Measurements from ENCODE around the gene C1QB. TPM values are rescaled to one million over a fixed set of nuclear protein-coding genes. Genes with fewer than 3 reads are reported as not detected.
A peak's percentile ranks its signal among the peaks of the same experiment; 100 is the strongest.

The C1QB gene
- total and polyA plus RNA-seq, 2 experiments from 2014 or later: not detected

DNA sequence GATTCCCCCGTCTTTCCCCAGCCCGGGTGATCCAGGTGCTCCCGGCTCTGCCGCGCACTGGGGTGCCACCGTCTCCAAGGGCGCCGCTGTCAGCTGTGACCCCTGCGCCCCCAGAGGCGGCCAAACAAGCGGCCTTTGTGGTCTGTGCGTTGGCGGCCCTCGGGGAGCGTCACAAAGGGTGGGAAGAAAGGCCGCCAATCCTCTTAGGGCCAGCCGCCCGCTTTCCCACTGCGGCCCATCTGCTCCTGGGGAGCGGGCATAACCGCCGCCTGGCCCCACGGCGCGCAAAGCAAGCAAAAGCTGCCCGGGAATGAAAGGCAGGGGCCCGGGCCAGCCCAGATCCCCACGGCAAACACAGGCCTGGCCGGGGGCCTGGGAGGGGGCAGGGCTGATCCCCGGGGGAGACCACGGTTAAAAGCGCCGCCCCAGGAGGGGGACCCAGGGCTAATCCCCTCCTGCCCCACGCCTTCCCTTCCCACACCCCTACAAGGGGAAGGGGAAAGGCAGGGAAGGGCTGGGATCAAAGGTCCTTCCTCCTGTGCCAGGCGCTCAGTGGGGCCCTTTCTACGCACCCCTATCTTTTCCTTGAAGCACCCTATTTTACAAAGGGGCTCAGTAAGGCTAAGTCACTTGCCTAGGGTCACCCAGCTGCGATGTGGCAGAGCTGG lies 24.0 kb downstream of the C1QB start:
- peaks cover 9% of the 10 kb centered on the region for H3K4me1 ChIP-seq (ENCODE audit: insufficient read depth)
- TF ChIP-seq EZH2phosphoT487 (IDR thresholded peaks at IDR 0.05; ENCODE audit: unreplicated experiment): no peak
- no peak for TF ChIP-seq STAT1 (IDR thresholded peaks at IDR 0.05; ENCODE audit: unreplicated experiment)
- no peak for TF ChIP-seq JUNB (IDR thresholded peaks at IDR 0.05; ENCODE audit: unreplicated experiment)
- TF ChIP-seq NANOG (IDR thresholded peaks at IDR 0.05; ENCODE audit: borderline replicate concordance): no peak
- TF ChIP-seq CREB1 (CRISPR knock-in tag; IDR thresholded peaks at IDR 0.05; ENCODE audit: low read depth): no peak
- TF ChIP-seq ZNF114 (CRISPR knock-in tag; IDR thresholded peaks at IDR 0.05): no peak
- TF ChIP-seq EZH2 (IDR thresholded peaks at IDR 0.05; ENCODE audit: low read depth, unreplicated experiment): no peak
- no peak for TF ChIP-seq ZNF331 (CRISPR knock-in tag; IDR thresholded peaks at IDR 0.05; ENCODE audit: low read depth)
- no peak for TF ChIP-seq ETS1 (IDR thresholded peaks at IDR 0.05)
- TF ChIP-seq, protein P1, sequence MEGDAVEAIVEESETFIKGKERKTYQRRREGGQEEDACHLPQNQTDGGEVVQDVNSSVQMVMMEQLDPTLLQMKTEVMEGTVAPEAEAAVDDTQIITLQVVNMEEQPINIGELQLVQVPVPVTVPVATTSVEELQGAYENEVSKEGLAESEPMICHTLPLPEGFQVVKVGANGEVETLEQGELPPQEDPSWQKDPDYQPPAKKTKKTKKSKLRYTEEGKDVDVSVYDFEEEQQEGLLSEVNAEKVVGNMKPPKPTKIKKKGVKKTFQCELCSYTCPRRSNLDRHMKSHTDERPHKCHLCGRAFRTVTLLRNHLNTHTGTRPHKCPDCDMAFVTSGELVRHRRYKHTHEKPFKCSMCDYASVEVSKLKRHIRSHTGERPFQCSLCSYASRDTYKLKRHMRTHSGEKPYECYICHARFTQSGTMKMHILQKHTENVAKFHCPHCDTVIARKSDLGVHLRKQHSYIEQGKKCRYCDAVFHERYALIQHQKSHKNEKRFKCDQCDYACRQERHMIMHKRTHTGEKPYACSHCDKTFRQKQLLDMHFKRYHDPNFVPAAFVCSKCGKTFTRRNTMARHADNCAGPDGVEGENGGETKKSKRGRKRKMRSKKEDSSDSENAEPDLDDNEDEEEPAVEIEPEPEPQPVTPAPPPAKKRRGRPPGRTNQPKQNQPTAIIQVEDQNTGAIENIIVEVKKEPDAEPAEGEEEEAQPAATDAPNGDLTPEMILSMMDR (conservative IDR thresholded peaks at IDR 0.05; ENCODE audit: low read depth in 2 of 2): no peak
- TF ChIP-seq ZNF462 (CRISPR knock-in tag; IDR thresholded peaks at IDR 0.05): no peak
- TF ChIP-seq POLR2AphosphoS5 (IDR thresholded peaks at IDR 0.05; ENCODE audit: low read depth): no peak
- TF ChIP-seq, protein P2, sequence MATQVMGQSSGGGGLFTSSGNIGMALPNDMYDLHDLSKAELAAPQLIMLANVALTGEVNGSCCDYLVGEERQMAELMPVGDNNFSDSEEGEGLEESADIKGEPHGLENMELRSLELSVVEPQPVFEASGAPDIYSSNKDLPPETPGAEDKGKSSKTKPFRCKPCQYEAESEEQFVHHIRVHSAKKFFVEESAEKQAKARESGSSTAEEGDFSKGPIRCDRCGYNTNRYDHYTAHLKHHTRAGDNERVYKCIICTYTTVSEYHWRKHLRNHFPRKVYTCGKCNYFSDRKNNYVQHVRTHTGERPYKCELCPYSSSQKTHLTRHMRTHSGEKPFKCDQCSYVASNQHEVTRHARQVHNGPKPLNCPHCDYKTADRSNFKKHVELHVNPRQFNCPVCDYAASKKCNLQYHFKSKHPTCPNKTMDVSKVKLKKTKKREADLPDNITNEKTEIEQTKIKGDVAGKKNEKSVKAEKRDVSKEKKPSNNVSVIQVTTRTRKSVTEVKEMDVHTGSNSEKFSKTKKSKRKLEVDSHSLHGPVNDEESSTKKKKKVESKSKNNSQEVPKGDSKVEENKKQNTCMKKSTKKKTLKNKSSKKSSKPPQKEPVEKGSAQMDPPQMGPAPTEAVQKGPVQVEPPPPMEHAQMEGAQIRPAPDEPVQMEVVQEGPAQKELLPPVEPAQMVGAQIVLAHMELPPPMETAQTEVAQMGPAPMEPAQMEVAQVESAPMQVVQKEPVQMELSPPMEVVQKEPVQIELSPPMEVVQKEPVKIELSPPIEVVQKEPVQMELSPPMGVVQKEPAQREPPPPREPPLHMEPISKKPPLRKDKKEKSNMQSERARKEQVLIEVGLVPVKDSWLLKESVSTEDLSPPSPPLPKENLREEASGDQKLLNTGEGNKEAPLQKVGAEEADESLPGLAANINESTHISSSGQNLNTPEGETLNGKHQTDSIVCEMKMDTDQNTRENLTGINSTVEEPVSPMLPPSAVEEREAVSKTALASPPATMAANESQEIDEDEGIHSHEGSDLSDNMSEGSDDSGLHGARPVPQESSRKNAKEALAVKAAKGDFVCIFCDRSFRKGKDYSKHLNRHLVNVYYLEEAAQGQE (IDR thresholded peaks at IDR 0.05; ENCODE audit: unreplicated experiment): no peak
- H3K36me3 ChIP-seq (ENCODE audit: insufficient read depth): no peaks in the 10 kb centered on the region
- peak overlapping the region; percentile 90 for H2AFZ ChIP-seq
- H3K79me2 ChIP-seq (replicated peaks; ENCODE audit: insufficient read depth): no peaks in the 10 kb centered on the region
- no peak overlapping the region for H3K4me3 ChIP-seq
- no peak overlapping the region for H3K4me3 Mint-ChIP-seq
- H3K27me3 Mint-ChIP-seq (ENCODE audit: insufficient read depth, low read depth, poor library complexity): peaks cover 2% of the 10 kb centered on the region
- H3K9me2 ChIP-seq (ENCODE audit: insufficient read depth): no peaks in the 10 kb centered on the region
- peak; percentile 37 for DNase-seq (ENCODE audit: low spot score)
- no peak overlapping the region for H3K4me2 ChIP-seq
- H3K27ac Mint-ChIP-seq: no peak overlapping the region
- H3K4me1 Mint-ChIP-seq: peaks cover 12% of the 10 kb centered on the region
- H3F3A ChIP-seq (replicated peaks; ENCODE audit: low read depth): peaks cover 9% of the 10 kb centered on the region
- no peaks in the 10 kb centered on the region for H3K36me3 Mint-ChIP-seq (ENCODE audit: low read depth)
- H3K27me3 ChIP-seq (ENCODE audit: insufficient read depth): no peaks in the 10 kb centered on the region
- ATAC-seq: peak; percentile 47
- H3K9me3 Mint-ChIP-seq: no peaks in the 10 kb centered on the region
- no peaks in the 10 kb centered on the region for H4K20me1 ChIP-seq (replicated peaks; ENCODE audit: insufficient read depth)
- H3K27ac ChIP-seq (ENCODE audit: low read depth): no peak overlapping the region

Data from GM23338 (cell line).